Gastroesophageal sphincter (tissue), 3 donors: ENCODE measurements around the gene ARHGAP24.

Experiments used
- CTCF ChIP-seq, 4 experiments: fragments of 200-600 bp in 2 of 4; fragments of 450-650 bp in 2 of 4; sonication (generic) in 1 of 4; IDR thresholded peaks; one replicate each; pipeline ENCODE4 v1.5.1; 2017 to 2019; ENCODE audit warnings: antibody characterized with exemption in 4 of 4, mild to moderate bottlenecking in 2 of 4, moderate library complexity in 2 of 4
- POLR2A ChIP-seq, 2 donors: fragments of 450-650 bp; IDR thresholded peaks; one replicate each; pipeline ENCODE4 v1.6.1; 2017; ENCODE audit warnings: antibody characterized with exemption in 2 of 2, mild to moderate bottlenecking in 2 of 2, moderate library complexity in 1 of 2
- POLR2AphosphoS5 ChIP-seq: sonication (generic); formaldehyde crosslinking; IDR thresholded peaks from one replicate; pipeline ENCODE4 v1.6.1; 2017; ENCODE audit warnings: antibody characterized with exemption

DNA sequence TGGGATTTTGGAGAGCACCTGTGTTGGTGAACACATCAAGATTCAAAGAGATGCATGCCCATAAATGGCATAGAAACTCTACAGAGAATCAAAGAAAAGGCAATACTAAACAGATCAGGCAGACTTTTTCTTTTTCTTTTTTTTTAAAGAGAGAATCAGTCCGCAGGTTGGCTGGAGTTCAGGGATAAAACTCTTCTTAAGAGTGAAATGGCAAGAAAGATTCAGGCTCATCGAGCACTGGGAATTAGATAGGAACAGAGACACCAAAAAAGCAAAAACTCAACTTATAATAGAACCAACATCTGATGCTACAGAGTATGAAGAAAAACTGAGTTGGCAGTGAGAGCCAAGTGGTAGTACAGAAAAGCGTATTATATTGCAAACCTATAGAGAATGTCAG is 314.3 kb downstream of the ARHGAP24 start:
- TF ChIP-seq CTCF (IDR thresholded peaks at IDR 0.05) = no peak
- no peak for TF ChIP-seq POLR2A (IDR thresholded peaks at IDR 0.05)
- no peak for TF ChIP-seq POLR2AphosphoS5
